ENCODE results near the gene CBFA2T2.

- TF ChIP-seq, protein P1, sequence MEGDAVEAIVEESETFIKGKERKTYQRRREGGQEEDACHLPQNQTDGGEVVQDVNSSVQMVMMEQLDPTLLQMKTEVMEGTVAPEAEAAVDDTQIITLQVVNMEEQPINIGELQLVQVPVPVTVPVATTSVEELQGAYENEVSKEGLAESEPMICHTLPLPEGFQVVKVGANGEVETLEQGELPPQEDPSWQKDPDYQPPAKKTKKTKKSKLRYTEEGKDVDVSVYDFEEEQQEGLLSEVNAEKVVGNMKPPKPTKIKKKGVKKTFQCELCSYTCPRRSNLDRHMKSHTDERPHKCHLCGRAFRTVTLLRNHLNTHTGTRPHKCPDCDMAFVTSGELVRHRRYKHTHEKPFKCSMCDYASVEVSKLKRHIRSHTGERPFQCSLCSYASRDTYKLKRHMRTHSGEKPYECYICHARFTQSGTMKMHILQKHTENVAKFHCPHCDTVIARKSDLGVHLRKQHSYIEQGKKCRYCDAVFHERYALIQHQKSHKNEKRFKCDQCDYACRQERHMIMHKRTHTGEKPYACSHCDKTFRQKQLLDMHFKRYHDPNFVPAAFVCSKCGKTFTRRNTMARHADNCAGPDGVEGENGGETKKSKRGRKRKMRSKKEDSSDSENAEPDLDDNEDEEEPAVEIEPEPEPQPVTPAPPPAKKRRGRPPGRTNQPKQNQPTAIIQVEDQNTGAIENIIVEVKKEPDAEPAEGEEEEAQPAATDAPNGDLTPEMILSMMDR (conservative IDR thresholded peaks at IDR 0.05; ENCODE audit: low read depth, low read length), result no peak
- no peak for TF ChIP-seq EZH2 (IDR thresholded peaks at IDR 0.05; ENCODE audit: borderline replicate concordance, low read depth, low read length, poor library complexity, severe bottlenecking)
Observed at GRCh38 chr20:33654680-33655161, 164.8 kb downstream of the CBFA2T2 start.

Measured in A673 (cell line).